ENCODE data around the gene GATA2. TPM values are rescaled to one million over a fixed set of nuclear protein-coding genes. Genes with fewer than 3 reads are reported as not detected.

GATA2 gene
- total and polyA plus RNA-seq, 2 donors (not counting 1 experiment from before 2014, with no cell fraction given), result 0.27 TPM; not detected in 1

DNA sequence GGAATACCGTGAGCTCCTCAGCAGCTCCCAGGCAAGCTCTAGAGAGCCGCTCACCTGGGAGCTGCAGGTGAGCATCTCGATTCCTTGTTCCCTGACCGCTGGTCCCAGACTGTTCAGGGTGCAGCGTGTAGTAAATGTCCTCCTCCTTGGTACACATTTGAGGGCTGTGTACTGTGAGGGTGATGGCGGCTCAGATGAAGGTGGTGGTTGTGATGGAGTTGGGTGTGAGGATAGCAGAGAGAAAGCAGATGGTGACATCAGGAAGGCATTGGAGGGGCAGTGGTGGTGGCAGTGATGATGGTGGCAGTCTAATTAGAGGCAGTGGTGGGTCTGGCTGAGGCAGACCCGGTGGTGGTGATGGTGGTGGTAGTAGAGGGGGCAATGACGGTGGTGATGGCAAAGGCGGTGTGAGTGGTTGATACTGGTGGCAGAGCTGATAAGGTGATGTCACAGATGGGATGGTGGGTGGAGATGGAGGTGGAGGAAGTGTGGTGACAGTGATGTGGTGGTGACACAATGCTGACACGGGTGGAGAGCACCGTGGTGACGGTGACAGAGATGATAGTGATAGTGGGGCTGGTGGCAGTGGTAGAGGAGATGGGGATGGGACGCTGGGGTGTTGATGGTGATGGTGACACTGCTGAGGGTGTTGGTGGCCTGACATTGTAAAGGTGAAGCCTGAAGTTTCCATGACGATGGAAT, 26.0 kb downstream of the GATA2 start, which contains the start of gene DNAJB8:
TSS of gene DNAJB8 (minus strand) at position 51 of the 702 bp plus-strand sequence. CDS start 3,645 bp downstream, outside the sequence.
- POLR2A ChIA-PET, result no interaction called here
- Mint-ChIP-seq H3K27ac (no peak within 1 kb of the TSS), H3K4me3 (no peak within 1 kb of the TSS), H3K9me3 (ENCODE audit: insufficient read depth) (no peaks in the 10 kb centered on the region), H3K4me1 (no peaks in the 10 kb centered on the region), H3K27me3 (peaks cover 37% of the 10 kb centered on the region)
- Histone ChIP-seq H3K9ac (ENCODE audit: low read length) (no peak within 1 kb of the TSS), H3K27me3 (replicated peaks in 1 of 4; ENCODE audit: control extremely low read depth in 1 of 4, control insufficient read depth in 3 of 4, insufficient read depth in 4 of 4, low read length in 3 of 4) (peaks cover 0 to 3% (median 0%) of the 10 kb centered on the region in 4 experiments), H3K9me3 (ENCODE audit: control extremely low read depth in 1 of 3, control insufficient read depth in 2 of 3, insufficient read depth in 1 of 3, low read length in 2 of 3) (no peaks in the 10 kb centered on the region), H3K36me3 (replicated peaks in 1 of 2; ENCODE audit: control extremely low read depth in 1 of 2, control insufficient read depth in 1 of 2, extremely low read depth in 1 of 2, insufficient read depth in 2 of 2, low read length in 1 of 2) (no peaks in the 10 kb centered on the region), H3K79me2 (ENCODE audit: control insufficient read depth, insufficient read depth, low read length) (no peaks in the 10 kb centered on the region), H4K20me1 (ENCODE audit: control insufficient read depth, insufficient read depth, low read length, poor library complexity, severe bottlenecking) (no peaks in the 10 kb centered on the region), H3K4me1 (ENCODE audit: control insufficient read depth in 2 of 2, insufficient read depth in 2 of 2, low read length in 2 of 2) (no peaks in the 10 kb centered on the region), H3K4me2 (replicated peaks; ENCODE audit: low read depth, low read length, poor library complexity, severe bottlenecking) (no peak within 1 kb of the TSS), H3K27ac (ENCODE audit: low read length in 2 of 2) (no peak within 1 kb of the TSS), H3K4me3 (ENCODE audit: control extremely low read depth in 1 of 5, extremely low read depth in 1 of 5, insufficient read depth in 1 of 5, low read depth in 2 of 5, low read length in 4 of 5) (no peak within 1 kb of the TSS), H2AFZ (ENCODE audit: insufficient read depth, low read depth, low read length, poor library complexity, severe bottlenecking) (no peak within 1 kb of the TSS)
- intact Hi-C loops (cut with micrococcal nuclease), result no loop called here
- WGBS (ENCODE audit: insufficient coverage), result 87% methylated on average over 14 of the region's 14 CpGs
- ATAC-seq (ENCODE audit: low read depth) (no peak), DNase-seq (no peak)
- CTCF ChIA-PET, result no interaction called here
- TF ChIP-seq EZH2 (IDR thresholded peaks at IDR 0.05; ENCODE audit: borderline replicate concordance, insufficient read depth, low read depth, low read length, poor library complexity, severe bottlenecking), result no peak
- TF ChIP-seq, protein P1, sequence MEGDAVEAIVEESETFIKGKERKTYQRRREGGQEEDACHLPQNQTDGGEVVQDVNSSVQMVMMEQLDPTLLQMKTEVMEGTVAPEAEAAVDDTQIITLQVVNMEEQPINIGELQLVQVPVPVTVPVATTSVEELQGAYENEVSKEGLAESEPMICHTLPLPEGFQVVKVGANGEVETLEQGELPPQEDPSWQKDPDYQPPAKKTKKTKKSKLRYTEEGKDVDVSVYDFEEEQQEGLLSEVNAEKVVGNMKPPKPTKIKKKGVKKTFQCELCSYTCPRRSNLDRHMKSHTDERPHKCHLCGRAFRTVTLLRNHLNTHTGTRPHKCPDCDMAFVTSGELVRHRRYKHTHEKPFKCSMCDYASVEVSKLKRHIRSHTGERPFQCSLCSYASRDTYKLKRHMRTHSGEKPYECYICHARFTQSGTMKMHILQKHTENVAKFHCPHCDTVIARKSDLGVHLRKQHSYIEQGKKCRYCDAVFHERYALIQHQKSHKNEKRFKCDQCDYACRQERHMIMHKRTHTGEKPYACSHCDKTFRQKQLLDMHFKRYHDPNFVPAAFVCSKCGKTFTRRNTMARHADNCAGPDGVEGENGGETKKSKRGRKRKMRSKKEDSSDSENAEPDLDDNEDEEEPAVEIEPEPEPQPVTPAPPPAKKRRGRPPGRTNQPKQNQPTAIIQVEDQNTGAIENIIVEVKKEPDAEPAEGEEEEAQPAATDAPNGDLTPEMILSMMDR (IDR thresholded peaks at IDR 0.05), result no peak

DNA sequence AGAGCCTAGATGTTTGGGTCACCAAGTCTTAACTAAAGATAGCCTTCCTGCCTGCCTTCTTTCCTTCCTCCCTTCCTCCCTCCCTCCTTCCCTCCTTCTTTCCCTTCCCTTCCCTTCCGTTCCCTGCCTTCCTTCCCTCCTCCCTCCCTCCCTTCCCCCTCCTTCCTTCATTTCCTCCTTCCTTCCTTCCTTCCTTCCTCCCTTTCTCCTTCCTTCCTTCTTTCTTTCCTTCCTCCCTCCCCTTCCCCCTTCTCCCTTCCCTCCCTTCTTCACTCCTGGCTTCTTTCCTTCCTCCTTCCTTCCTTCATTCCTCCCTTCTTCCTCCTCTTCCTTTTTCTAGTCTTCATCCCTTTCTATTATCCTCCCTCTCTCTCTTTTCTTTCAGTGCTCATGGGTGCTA, 28.3 kb downstream of the GATA2 start:
- H3K79me2 ChIP-seq (ENCODE audit: control insufficient read depth, insufficient read depth, low read length), result no peaks in the 10 kb centered on the region
- H3K4me1 ChIP-seq (ENCODE audit: control insufficient read depth in 2 of 2, insufficient read depth in 2 of 2, low read length in 2 of 2), result no peaks in the 10 kb centered on the region
- H3K4me2 ChIP-seq (replicated peaks; ENCODE audit: low read depth, low read length, poor library complexity, severe bottlenecking), result no peak overlapping the region
- Mint-ChIP-seq H3K4me3 (no peak overlapping the region), H3K9me3 (ENCODE audit: insufficient read depth) (no peaks in the 10 kb centered on the region), H3K27me3 (peaks cover 32% of the 10 kb centered on the region), H3K27ac (no peak overlapping the region), H3K4me1 (no peaks in the 10 kb centered on the region)
- H3K9me3 ChIP-seq (ENCODE audit: control extremely low read depth in 1 of 3, control insufficient read depth in 2 of 3, insufficient read depth in 1 of 3, low read length in 2 of 3), result no peaks in the 10 kb centered on the region
- POLR2A ChIA-PET, result no interaction called here
- 47% methylated on average over 1 of the region's 1 CpG for WGBS (ENCODE audit: insufficient coverage)
- H3K27me3 ChIP-seq (replicated peaks in 1 of 4; ENCODE audit: control extremely low read depth in 1 of 4, control insufficient read depth in 3 of 4, insufficient read depth in 4 of 4, low read length in 3 of 4), result peaks cover 0 to 3% (median 0%) of the 10 kb centered on the region in 4 experiments
- H2AFZ ChIP-seq (ENCODE audit: insufficient read depth, low read depth, low read length, poor library complexity, severe bottlenecking), result no peak overlapping the region
- no peaks in the 10 kb centered on the region for H3K36me3 ChIP-seq (replicated peaks in 1 of 2; ENCODE audit: control extremely low read depth in 1 of 2, control insufficient read depth in 1 of 2, extremely low read depth in 1 of 2, insufficient read depth in 2 of 2, low read length in 1 of 2)
- CTCF ChIA-PET, result no interaction called here
- intact Hi-C loops (cut with micrococcal nuclease), result no loop called here
- TF ChIP-seq EZH2 (IDR thresholded peaks at IDR 0.05; ENCODE audit: borderline replicate concordance, insufficient read depth, low read depth, low read length, poor library complexity, severe bottlenecking), result no peak
- TF ChIP-seq, protein P1 (IDR thresholded peaks at IDR 0.05), result no peak
- no peak overlapping the region for H3K4me3 ChIP-seq (ENCODE audit: control extremely low read depth in 1 of 5, extremely low read depth in 1 of 5, insufficient read depth in 1 of 5, low read depth in 2 of 5, low read length in 4 of 5)
- DNase-seq (no peak), ATAC-seq (ENCODE audit: low read depth) (no peak)
- no peak overlapping the region for H3K9ac ChIP-seq (ENCODE audit: low read length)
- no peak overlapping the region for H3K27ac ChIP-seq (ENCODE audit: low read length in 2 of 2)
- H4K20me1 ChIP-seq (ENCODE audit: control insufficient read depth, insufficient read depth, low read length, poor library complexity, severe bottlenecking), result no peaks in the 10 kb centered on the region

All from B cell (primary cell).